GM21717 (cell line): Measurements from ENCODE around the gene FAM107B.

Experiments
- ATAC-seq: cut with Tn5 transposase; IDR thresholded peaks from one replicate; pipeline ENCODE4 v1.9.1; 2021; ENCODE audit warnings: mild to moderate bottlenecking, moderate library complexity; ENCODE audit not compliant: unreplicated experiment

Gene FAM107B

DNA sequence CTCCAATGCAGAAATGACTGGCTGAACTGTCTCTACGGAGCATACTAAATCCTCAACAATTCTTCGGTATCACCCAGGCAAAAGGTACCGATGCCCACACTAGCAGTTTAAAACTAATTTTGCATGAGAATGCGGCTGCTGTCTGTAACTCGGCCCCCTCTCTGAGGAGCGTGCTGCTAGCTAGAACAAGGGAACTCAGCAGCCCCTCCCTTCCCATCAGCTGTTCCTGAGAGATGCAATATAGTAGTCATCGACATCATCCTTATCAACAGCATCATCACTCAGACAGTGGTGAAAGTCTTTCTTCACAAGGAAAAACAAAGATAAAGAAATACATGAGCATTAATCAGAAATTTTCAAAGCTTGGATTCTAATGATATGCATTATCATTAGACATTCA lies 254.9 kb downstream of the FAM107B start:
- ATAC-seq, result no peak

DNA sequence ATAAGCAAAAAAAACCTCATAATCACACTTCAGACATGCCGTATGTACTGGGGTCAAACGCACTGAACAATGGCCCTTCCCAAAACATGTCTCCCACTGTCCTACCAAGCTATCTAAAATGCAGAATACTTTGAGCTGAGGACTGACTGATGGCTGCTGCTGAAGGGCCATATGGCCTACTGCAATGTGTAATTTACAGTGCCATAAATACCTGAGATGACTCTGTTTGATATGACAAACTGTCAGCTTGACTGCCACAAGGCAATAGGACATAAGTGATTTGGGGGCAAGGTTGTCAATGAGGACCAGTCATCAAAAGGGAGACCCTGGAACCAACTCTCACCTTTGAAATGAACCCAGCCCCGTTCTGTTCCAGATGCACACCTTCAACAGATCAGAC lies 256.5 kb downstream of the FAM107B start:
- ATAC-seq, result no peak

DNA sequence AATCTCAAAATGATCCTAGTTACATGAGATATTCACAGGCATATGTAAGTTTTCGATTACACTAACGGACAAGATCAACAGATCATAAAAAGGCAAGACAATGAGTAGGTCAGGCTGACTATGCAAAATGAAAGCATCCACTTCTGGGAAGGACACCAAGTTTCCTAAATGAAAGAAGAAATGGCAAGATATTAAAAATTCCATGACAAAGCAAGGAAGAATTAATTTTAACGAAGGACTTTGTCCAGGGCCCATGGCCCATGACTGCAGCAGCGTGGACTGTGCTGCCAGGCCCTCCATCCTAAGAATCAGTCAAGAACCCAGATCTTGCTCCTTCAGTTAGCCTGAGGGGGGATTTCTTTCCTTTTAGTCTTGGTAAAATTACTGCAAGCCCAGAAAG lies 261.6 kb downstream of the FAM107B start:
- no peak for ATAC-seq

DNA sequence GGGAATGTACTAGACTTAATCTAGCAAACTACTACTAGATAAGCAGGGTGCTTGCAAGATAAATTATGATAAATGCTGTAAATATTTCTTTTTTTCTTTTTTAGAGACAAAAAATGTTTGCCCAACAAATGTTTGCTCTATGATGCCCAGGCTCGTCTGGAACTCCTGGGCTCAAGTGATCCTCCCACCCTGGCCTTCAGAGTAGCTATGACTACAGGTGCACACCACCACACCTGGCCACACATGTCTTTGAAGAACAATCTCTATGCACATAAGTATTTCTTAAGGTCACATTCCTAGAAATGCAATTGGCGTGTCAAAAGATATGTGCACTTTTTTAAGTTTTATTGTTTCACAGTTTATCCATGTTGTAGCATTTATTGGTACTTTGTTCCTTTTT lies 264.4 kb downstream of the FAM107B start:
- no peak for ATAC-seq

DNA sequence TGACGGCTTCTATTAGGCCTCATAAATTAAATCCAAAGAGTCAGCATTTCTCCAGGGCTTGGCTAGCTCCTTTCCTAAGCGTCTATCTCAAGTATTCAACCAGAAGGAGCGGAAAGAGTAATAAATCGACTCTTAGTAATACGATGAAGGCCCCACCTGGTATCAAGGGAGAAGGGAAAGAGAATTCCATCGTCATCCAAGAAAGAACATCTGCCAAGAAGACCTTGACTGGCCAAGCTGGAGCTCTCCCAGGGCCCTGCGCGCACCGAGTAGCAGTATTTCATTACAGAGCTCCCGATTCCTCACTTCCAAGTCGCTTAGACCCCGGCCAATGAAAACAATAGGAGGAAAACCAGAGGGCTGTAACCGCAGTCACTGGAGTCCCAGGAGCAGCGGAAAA lies 266.0 kb downstream of the FAM107B start:
- ATAC-seq, result no peak

DNA sequence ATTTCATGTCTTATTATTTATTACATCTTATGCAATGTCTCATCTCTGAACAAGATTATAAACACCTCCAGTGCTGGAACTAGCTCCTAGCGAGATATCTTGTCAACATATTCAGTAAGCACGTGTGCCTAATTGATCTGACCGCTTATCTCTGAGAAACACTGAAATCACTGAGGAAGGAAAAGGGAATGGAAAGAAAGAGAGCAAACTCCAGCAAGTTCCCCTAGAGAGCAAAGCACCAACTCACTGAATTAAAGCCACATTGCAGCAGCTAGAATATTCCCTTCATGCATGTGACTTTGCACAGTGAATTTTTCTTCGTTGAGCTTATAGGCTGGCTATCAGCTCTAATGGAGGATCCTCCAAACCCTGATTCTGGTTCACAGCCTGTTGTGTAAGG lies 266.9 kb downstream of the FAM107B start:
- no peak for ATAC-seq

DNA sequence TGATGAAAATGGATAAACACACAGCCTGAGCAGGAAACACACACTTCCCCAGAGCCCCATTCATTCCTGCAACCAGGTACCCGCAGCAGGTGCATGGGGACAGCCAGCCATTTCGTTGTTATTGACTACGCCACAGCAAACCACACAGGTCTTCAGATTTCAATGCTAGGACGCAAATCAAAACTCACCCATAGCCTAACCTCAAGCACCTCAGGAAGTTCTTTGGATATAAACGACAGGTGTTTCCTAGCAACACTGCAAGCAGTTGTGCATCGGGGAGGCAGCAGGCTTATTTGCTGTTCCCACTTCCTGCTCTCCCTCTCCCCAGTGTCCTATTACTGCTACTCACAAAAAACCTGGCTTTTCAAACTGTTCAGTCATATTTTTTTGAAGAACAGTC lies 267.5 kb downstream of the FAM107B start:
- no peak for ATAC-seq

DNA sequence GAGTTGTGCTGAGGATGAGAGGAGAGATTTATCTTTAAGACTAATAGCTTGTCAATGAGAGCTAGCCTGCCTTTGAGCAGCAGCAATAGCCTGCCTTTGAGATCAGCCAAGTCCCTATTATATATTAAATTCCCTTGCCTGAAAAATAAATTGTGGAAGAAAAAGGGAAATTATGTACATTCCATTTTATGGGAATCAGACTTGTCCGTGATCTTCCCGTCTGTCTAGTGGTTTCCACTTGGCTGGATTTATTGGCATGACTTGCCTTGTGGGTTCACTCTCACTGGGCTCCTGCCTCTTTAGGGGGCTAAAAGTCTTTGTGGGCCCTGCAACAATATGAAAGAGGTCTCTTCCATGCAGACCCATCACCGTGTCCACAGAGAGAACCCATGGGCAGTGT lies 272.3 kb downstream of the FAM107B start:
- ATAC-seq, result no peak

DNA sequence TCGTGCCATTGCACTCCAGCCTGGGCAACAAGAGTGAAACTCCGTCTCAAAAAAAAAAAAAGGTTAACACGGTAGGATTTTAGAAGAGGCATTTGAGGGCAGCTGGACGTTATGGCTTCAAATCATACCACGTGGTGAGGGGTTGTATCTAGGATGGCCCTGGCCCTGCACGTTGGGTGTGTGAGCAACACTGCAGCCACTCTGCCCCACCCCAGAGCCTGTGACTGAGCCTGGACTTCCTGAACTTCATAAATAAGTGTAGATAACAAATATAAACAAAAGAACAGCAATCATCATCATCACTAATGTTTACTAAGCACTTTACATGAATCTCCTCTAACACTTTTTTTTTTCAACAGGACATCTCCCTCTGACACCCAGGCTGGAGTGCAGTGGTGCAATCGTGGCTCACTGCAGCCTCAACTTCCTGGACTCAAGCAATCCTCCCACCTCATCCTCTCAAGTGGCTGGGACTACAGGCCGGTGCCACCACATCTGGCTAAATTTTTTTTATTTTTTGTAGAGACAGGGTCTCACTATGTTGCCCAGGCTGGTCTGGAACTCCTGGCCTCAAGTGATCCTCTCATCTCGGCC lies 274.4 kb downstream of the FAM107B start:
- ATAC-seq, result no peak

DNA sequence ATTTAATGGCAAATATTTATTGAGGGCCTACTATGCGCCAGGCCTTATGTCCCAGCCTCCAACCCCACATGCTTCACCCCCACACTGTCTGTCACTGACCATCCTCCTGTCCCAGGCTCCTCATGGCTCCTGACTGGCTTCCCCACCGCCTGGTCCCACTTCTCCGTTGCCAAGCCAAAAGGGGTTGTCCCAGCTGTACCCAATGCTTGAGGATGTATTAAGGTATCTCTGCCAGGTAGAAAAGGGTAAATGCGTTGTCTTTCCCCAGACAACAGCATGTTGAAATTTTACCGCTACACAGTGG lies 275.1 kb downstream of the FAM107B start:
- ATAC-seq, result no peak

DNA sequence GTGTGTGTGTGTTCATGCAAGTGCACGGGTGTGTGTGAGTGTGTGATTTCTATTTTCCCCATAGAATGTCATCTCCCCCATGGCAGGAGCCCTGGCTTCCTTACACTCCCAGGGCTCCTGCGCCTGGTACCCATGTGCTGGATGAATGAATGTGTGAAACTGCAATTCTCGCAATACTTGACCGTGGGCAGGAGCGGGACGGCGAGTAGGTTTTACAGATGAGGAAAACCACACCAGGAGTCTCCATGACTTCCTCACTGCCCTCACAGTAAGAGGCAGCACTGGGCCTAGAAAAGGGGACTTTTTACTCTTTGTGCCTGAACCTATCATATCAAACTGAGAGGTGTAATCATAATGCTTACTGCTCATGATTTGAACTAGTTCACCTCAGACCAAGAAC lies 276.4 kb downstream of the FAM107B start:
- no peak for ATAC-seq

DNA sequence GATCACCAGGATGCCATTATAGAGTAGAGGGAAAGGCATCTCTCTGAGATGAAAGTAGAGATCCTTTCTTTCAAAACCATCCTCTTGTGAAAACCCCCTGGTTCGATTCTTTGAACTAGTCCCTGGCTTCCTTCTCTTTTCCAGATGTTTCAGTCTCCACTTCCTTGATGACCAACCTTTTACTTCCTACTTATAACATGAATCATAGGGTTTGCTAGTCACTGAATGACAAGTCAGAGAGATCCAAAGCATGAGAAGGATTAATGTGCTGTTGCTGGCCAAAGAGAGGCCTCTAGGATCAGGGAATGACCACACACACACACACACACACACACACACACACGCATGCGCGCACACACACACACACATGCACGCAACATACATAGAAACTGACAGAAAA lies 282.9 kb downstream of the FAM107B start:
- no peak for ATAC-seq

DNA sequence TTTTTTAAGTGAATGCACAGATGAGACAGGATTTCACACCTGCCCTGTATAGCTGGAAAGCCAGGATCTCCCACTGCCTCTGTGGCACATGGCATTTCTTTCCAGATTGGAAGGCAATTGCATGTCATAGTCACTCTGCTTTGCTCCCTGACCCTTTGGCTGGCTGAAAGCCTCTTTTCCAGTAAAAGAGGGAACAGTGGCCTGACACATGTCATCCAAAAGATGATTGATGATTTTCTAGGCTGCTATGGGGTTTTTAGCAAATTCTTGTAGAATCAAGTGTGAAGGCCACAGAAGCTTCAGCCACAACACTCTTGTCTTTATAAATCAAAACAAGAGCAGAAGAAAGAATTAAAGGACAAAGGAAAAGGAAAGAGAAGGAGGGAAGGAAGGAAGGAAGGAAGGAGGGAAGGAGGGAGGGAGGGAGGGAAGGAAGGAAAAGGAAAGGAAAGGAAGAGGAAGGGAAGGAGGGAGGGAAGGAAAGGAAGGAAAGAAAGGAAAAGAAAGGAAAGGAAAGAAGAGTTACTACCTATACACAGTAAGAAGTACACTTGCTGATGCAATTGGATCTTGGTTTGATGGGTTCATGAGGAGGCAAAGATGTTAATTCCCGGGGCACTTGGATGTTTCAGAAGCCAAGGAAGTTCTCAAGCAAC lies 285.0 kb downstream of the FAM107B start:
- no peak for ATAC-seq

DNA sequence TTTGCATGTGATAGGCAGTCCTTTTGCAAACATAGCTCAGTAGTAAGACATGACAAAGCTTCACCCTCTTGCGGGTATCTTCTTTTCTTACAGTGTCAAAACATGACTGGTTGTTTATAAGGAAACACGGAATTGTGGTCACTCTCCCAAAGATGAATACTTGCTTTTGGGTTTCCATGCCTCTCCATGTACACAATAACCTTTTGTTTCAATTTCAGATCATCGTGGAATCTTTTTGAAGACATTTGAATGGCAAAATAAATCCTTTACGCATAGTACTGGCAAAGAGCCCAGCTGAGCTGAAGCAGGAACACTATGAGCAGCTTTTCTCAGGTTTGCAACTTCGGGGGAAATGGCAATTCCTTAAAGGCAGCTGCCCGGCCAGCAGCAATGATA lies 287.2 kb downstream of the FAM107B start:
- no peak for ATAC-seq

DNA sequence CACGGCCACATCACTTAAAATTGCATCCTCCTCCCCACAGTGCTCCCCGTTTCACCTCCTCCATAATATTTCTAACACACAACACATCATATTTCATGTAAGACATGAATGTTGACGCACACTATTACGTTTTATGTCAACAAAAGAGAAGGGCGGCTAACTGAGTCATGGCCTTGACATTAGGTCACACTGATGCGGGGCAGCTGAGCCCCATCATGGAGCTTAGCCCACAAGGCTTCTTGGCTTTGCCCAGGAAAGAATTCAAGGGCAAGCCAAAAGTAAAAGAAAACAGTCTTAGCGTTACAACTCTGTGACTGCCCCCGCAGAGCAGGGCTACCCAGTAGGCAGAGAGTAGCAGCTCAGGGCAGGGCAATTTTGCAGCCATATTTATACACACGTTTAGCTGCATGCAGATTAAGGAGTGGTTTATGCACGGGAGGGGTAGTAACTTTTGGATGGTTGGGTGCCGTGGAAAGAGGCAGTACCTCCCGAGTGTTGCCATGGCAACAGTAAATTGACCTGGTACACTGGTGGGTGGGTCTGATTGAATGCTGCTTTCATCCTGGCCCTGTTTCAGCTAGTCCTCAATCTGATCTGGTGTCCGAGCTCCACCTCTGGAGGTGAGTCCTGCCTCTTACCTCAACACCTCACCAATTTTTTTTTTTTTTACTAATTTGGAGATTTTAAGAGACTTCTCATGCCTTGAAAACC lies 287.8 kb downstream of the FAM107B start:
- ATAC-seq, result no peak

DNA sequence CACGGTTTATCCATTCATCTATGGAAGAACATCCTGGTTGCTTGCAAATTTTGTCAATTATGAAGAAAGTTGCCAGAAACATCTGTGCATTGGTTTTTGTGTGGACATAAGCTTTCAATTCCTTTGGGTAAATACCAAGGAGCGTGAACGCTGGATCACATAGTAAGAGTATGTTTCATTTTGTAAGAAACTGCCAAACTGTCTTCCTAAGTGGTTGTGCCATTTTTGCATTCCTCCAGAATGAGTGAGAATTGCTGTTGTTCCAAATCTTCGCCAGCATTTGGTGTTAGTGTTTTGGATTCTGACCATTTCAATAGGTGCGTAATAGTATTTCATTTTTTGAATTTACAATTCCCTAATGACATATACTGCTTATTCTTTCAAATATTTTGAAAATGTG lies 288.7 kb downstream of the FAM107B start:
- ATAC-seq, result no peak

DNA sequence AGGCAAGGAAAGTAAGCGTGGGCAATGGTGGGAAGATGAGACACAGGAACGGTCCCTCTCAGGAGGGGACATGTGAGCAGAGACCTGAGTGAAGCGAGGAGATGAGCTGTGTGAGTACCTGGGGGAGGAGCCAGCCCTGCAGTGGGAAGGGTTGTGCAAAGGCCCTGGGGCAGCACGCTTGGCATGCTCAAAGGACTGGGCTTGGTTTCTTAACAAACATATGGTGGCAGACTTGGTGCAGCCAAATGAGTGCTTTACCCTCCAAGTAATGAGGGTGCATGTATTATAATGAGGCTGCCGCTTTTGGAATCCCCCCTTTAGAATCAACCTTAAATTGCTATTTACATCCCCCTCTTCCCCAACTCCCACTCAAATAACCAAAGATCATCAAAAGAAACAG lies 291.3 kb downstream of the FAM107B start:
- ATAC-seq, result no peak

DNA sequence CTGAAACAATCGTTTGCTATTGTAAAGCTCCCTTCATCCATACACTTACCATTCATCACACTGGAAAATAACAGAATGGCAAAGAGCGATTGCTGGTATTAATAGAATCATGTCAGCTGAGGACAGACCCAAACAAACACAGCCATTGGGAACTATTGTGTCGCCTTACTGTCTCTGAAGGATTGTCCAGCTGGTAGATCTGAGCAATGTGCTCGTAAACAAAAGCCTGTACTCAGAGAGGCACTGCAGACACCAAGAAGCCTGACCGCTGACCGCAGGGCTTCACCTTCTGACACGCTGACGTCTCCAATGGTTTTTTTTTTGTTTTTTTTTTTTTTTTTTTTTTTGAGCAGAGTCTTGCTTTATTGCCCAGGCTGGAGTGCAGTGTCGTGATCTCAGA lies 292.9 kb downstream of the FAM107B start:
- no peak for ATAC-seq

DNA sequence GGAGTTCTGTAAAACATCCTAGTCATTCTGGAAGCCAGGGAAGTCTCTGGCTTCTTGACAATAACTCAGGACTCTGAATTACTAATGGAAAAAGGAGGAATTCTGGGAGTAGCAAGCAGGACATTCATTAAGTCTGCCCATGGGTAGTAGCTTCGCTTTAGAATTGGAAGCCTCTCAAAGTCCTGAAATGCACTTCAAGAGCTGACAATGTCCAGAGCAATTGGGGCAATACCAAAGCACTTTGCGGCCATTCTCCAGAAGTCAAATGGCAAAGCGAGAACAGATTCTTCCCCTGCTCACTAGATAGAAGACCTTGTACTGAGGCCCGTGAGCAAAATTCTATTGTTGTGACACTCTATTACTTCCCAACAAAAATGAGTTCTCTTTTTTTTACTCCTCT lies 293.7 kb downstream of the FAM107B start:
- ATAC-seq, result no peak

DNA sequence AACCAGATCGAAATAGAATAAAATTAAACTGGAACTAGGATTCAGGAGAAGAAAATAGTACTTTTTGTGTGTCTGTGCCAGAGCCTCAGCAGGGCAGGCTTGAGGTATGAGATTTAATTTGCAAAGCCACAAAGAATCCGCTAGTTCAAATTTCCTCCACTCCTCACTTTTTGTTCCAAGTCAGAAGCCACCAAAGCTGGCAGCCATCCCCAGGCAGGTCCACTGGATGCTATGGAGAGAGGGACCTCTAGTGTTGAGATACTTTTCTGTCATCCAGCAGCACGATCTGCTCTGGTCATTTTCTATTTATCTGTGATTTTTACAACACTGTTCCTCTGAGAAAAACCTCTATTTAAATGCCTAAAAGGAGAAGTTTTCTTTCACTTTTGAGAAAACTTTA lies 296.1 kb downstream of the FAM107B start:
- ATAC-seq, result no peak

DNA sequence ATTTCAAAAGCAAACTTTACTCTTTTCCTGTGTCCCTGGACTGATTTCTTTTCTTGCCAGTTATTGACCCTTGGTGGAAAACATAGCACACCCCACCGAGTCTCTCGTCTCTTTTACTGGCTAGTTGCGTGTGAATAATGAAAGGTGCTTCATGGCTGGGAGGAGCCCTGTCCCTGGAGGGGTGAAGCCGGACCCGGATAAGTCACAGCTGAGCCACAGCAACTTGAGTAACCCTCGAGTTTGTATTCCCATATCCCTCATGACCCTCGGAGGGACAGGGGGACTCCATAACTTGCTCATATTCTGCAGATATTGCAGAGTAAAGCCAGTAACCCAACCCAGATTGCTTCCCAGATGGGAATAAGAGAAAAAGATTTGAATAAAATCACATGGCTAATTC lies 296.5 kb downstream of the FAM107B start:
- no peak for ATAC-seq

DNA sequence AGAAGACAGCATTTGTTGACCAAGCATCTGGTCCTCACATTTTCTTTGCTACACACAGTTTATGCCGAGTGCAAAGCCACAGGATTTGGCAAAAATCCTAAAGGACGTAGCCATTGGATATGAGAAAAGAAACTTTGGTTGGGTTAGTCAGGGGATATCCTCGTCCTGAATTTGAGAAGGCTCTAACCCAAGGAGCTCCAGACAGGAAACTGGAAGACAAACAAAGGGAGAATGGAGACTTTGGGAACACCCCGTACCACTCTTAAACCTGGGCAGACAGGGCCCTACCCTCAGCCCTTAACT lies 297.3 kb downstream of the FAM107B start:
- ATAC-seq, result no peak
